KMS-11 (cell line): ENCODE measurements around the gene SH3PXD2B.
"Not testable (repeated sequence)": the region's sequence is repeated elsewhere in the genome, so short reads cannot be mapped to it uniquely, and the experiment has no call there.

Experiments
- H2AFZ ChIP-seq: fragments of 200-600 bp; sonication (generic); 2 replicates; pipeline ENCODE4 v1.6.1; 2016; ENCODE audit warnings: antibody characterized with exemption, mixed run types, low read depth
- H3K27ac ChIP-seq: fragments of 200-600 bp; sonication (generic); 2 replicates; pipeline ENCODE4 v1.6.1; 2016; ENCODE audit warnings: mild to moderate bottlenecking, mixed run types
- H3K27me3 ChIP-seq: fragments of 200-600 bp; sonication (generic); 2 replicates; pipeline ENCODE4 v1.6.1; 2017; ENCODE audit warnings: mild to moderate bottlenecking, low read depth, mixed run types, moderate library complexity; ENCODE audit not compliant: insufficient read depth
- H3K36me3 ChIP-seq: fragments of 200-600 bp; sonication (generic); 2 replicates; pipeline ENCODE4 v1.6.1; 2017; ENCODE audit warnings: mild to moderate bottlenecking, mixed run types; ENCODE audit not compliant: insufficient read depth
- H3K4me1 ChIP-seq: fragments of 200-600 bp; sonication (generic); 2 replicates; pipeline ENCODE4 v1.6.1; 2016; ENCODE audit warnings: mild to moderate bottlenecking, low read depth, mixed run types; ENCODE audit not compliant: poor library complexity, severe bottlenecking
- H3K4me2 ChIP-seq: fragments of 200-600 bp; sonication (generic); 2 replicates; pipeline ENCODE4 v1.7.0; 2016; ENCODE audit warnings: mild to moderate bottlenecking, mixed run types
- H3K4me3 ChIP-seq: fragments of 200-600 bp; sonication (generic); IDR thresholded peaks from 2 replicates; pipeline ENCODE4 v1.6.1; 2017; ENCODE audit warnings: low read depth, low read length, mixed read lengths; ENCODE audit not compliant: insufficient read depth
- H3K79me2 ChIP-seq: fragments of 200-600 bp; sonication (generic); 2 replicates; pipeline ENCODE4 v1.6.1; 2016; ENCODE audit warnings: low read depth, mixed run types; ENCODE audit not compliant: insufficient read depth
- H3K9ac ChIP-seq: fragments of 200-600 bp; sonication (generic); 2 replicates; pipeline ENCODE4 v1.6.1; 2016; ENCODE audit warnings: mild to moderate bottlenecking, mixed run types
- H4K20me1 ChIP-seq: fragments of 200-600 bp; sonication (generic); 2 replicates; pipeline ENCODE4 v1.6.1; 2016; ENCODE audit warnings: mild to moderate bottlenecking, mixed run types; ENCODE audit not compliant: insufficient read depth
- CTCF ChIP-seq: fragments of 200-600 bp; sonication (generic); conservative IDR thresholded peaks from 2 replicates; pipeline ENCODE4 v1.6.1; 2017; ENCODE audit warnings: low read depth, mild to moderate bottlenecking, antibody characterized with exemption, low read length, moderate library complexity, mixed read lengths

SH3PXD2B gene

GRCh38 chr5:172335721-172336120, 118.6 kb downstream of the SH3PXD2B start:
- Histone ChIP-seq H3K4me2 (no peak overlapping the region), H3K27ac (no peak overlapping the region), H3K4me3 (no peak overlapping the region), H3K4me1 (no peaks in the 10 kb centered on the region), H3K79me2 (no peaks in the 10 kb centered on the region), H3K27me3 (no peaks in the 10 kb centered on the region), H4K20me1 (no peaks in the 10 kb centered on the region), H2AFZ (no peak overlapping the region), H3K36me3 (no peaks in the 10 kb centered on the region), H3K9ac (no peak overlapping the region)
- no peak for TF ChIP-seq CTCF

- H3K27ac ChIP-seq = no peak overlapping the region
- H3K4me2 ChIP-seq = no peak overlapping the region
- no peaks in the 10 kb centered on the region for H3K27me3 ChIP-seq
- TF ChIP-seq CTCF = no peak
- no peaks in the 10 kb centered on the region for H3K4me1 ChIP-seq
- no peaks in the 10 kb centered on the region for H3K36me3 ChIP-seq
- no peak overlapping the region for H2AFZ ChIP-seq
- no peaks in the 10 kb centered on the region for H4K20me1 ChIP-seq
- no peaks in the 10 kb centered on the region for H3K79me2 ChIP-seq
- H3K4me3 ChIP-seq = no peak overlapping the region
- no peak overlapping the region for H3K9ac ChIP-seq
Observed at GRCh38 chr5:172334641-172335040, 119.7 kb downstream of the SH3PXD2B start.

GRCh38 chr5:172334196-172334595, 120.1 kb downstream of the SH3PXD2B start:
- Histone ChIP-seq H3K4me3 (no peak overlapping the region), H2AFZ (no peak overlapping the region), H3K79me2 (no peaks in the 10 kb centered on the region), H3K27me3 (no peaks in the 10 kb centered on the region), H3K36me3 (no peaks in the 10 kb centered on the region), H4K20me1 (no peaks in the 10 kb centered on the region), H3K9ac (no peak overlapping the region), H3K4me1 (no peaks in the 10 kb centered on the region), H3K27ac (no peak overlapping the region), H3K4me2 (no peak overlapping the region)
- TF ChIP-seq CTCF = no peak

- not testable (repeated sequence) for H3K27ac ChIP-seq, H3K4me3 ChIP-seq, H3K27me3 ChIP-seq, H3K9ac ChIP-seq, H3K4me1 ChIP-seq, H3K4me2 ChIP-seq, H2AFZ ChIP-seq, H3K36me3 ChIP-seq, H3K79me2 ChIP-seq, H4K20me1 ChIP-seq
Observed at GRCh38 chr5:172326901-172327300, 127.4 kb downstream of the SH3PXD2B start.

GRCh38 chr5:172325452-172325851, 128.9 kb downstream of the SH3PXD2B start:
- no peaks in the 10 kb centered on the region for H3K27me3 ChIP-seq
- no peak overlapping the region for H2AFZ ChIP-seq
- H3K79me2 ChIP-seq = no peaks in the 10 kb centered on the region
- no peak overlapping the region for H3K9ac ChIP-seq
- H4K20me1 ChIP-seq = no peaks in the 10 kb centered on the region
- H3K4me3 ChIP-seq = no peak overlapping the region
- H3K4me2 ChIP-seq = no peak overlapping the region
- no peak overlapping the region for H3K27ac ChIP-seq
- no peak for TF ChIP-seq CTCF
- H3K4me1 ChIP-seq = no peaks in the 10 kb centered on the region
- H3K36me3 ChIP-seq = no peaks in the 10 kb centered on the region
